GM04504 (cell line): ENCODE results near the gene FHAD1.
"Not testable (repeated sequence)": the region's sequence is repeated elsewhere in the genome, so short reads cannot be mapped to it uniquely, and the experiment has no call there.

ENCODE experiments used
- DNase-seq: peaks from one replicate; pipeline ENCODE4 v3.0.0-alpha.2; 2012; ENCODE audit warnings: low read depth

The FHAD1 gene

DNA sequence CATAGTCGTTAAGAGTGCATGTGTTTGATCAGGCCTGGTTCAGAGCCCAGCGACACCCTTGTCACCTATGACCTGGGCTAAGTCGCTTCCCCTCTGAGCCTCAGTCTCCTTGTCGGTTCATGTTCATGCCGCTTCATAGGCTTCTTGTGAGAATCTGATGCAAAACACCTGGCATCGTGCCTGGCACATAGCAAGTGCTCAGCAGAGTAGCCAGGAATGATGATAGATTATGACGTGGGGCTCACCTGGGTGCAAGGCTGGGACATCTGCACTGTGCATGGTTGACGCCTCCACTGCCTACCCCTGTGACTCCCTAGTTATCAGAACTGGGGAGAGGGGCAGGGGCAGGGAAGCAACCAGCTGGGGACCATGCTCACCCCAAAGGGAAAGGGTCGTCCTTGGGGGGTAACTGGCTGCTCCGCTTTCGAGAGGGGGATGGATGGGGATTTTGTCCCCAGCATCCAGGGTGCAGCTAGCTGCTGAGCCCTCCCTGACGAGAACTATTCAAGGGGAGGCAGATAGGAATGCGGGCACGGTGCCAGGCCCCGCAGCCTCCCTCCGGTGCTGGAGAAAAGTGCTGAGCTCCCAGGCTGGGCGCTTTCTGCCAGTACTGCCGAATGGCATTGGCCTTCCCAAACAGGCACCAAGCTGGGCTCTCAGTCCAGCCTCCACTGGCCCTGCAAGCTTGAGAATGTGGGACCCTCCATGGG is 171.9 kb downstream of the FHAD1 start:
- no peak for DNase-seq

DNA sequence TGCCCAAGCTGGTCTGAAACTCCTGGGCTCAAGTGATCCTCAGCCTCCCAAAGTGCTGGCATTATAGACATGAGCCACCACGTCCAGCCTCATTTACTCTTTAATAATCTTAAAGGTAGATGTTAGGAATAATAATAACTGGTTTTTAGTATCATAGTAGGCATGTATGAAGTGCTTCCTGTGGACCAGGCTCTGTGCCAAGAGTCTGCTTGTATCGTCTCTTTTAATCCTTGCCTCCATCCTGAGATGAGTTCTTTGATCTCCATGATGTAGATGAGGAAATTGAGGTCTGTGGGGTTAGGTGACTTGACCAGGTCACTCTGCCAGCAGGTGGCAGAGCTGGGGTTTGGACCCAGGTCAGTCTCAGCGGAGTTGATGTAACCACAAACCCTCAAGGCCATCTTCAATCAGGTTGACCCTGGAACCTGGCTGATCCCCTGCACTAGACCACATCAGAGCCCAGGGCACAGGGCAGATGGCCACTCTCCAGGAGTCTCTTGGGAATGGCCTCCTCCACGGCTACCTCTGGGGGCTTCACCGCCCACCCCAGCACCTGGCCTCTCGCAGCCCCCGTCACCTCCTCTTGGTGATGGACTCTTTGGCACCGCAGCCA is 173.9 kb downstream of the FHAD1 start:
- no peak for DNase-seq

DNA sequence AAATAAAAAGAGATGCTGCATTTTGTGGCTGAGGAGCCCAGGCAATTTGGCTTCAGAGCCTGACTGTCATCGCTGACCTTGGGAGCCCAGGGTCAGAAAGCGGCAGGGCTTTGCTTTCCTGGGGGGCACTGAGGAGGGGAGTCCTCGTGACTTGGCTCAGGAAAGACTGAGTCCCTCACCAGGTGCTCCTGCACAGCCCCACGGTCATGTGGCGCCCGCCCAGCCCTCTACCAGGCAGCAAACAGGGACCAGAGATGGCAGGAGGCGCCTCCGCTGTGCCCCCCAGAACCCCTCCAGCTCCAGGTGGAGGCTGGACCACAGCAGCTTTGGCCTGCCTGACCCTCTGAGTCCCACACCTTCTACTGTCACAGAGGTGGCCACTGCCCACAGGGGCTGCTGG is 175.8 kb downstream of the FHAD1 start:
- no peak for DNase-seq

DNA sequence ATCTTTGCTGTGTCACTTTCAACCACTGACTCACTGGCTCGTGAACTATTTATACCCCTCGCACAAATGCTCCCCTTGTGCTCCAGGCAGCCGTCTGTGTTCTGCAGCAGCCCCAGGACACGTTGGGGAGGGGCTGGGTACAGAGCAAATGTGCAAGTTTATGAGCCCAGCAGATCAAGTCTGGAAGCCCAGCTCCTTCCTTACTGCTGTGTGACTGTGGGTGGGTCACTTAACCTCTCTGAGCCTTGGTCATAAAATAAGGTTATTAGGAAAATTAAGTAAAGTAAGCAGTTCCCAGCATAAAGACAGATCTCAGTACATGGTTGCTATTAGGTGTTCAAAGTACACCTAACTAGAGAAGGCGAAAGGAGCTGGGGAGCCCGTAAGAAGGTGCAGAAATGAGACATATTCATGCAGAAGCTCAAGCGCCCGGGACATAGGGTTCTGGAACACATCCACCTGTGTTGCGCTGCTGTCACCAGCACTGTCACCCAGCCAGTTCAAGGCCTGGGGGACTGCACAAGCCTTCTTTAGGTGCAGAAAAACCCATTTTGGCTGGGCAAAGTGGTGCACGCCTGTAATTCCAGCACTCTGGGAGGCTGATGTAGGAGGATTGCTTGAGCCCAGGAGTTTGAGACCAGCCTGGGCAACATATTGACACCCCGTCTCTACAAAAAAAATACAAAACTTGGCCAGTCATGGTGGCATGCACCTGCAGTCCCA is 176.5 kb downstream of the FHAD1 start:
- no peak for DNase-seq

DNA sequence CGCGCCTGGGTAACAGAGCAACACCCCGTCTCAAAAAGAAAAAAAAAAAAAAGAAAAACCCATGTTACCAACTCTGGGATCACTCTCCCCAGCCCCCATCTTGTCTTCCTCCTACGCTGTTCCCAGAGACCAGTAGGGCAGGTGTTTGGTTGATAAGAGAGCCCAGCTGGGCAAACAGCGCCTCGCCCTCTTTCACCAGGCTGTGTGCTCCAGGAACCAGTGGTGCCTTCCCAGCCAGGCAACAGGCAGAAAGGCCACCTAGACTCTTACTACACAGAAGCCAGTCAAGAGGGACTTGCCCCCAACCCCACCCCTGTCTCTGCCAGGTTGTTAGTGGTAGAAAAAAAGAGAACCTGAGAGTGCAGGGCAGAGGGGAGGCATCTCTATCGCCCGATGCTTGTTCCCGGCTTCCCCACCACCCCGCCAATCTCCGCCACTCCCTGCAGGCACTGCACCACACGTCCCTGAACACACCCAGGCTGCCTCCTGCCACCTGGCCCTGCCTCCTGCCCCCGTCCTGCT is 177.2 kb downstream of the FHAD1 start:
- no peak for DNase-seq

DNA sequence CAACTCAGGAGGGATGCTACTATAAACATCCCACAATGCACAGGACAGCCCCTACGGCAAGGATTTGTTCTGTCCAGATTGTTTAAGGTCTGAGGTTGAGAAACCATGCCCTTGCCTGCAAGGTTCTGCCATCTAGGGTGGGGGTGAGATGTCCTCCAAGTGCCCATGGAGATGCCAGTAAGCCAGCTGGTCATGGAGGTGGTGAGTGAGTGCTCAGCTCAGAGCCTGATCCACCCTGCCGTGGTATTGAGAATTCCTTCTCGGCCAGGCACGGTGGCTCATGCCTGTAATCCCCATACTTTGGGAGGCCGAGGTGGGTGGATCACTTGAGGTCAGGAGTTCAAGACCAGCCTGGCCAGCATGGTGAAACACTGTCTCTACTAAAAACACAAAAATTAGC is 178.0 kb downstream of the FHAD1 start:
- DNase-seq, result no peak

DNA sequence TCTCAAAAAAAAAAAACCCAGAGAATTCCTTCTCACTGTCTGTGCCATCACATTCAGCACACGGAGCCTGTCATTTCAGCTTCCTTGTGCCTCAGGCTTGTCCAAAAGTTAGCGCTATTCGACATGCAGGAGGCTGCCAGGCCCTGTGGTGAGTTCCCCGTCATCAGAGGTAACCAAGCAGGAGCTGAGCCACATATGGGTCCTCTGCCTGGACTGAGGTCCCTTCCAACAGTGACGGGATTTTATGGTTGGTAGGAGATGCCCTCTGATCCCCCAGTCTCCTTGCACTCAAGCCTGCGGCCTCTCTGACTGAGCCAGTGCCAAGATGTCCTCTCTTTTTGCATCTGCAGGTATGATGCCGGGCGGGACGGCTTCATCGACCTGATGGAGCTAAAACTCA is 178.5 kb downstream of the FHAD1 start:
- no peak for DNase-seq

DNA sequence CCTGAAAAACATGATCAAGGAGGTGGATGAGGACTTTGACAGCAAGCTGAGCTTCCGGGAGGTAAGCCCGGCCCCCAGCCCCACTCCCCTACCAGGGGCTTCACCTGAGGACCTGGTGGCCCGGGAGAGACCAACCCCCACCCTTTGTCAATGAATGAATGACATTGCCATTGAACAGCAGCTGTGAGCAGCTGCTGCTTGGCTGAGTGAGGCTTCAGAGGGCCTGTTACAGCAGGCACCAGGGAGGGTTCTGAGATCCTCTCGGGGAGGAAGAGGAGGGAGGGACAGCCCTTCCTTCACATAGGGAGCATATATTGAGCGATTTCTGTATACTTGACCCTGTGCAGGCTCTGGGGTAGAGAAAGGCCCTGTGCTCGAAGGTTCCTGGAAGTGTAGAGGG is 178.9 kb downstream of the FHAD1 start:
- no peak for DNase-seq

DNA sequence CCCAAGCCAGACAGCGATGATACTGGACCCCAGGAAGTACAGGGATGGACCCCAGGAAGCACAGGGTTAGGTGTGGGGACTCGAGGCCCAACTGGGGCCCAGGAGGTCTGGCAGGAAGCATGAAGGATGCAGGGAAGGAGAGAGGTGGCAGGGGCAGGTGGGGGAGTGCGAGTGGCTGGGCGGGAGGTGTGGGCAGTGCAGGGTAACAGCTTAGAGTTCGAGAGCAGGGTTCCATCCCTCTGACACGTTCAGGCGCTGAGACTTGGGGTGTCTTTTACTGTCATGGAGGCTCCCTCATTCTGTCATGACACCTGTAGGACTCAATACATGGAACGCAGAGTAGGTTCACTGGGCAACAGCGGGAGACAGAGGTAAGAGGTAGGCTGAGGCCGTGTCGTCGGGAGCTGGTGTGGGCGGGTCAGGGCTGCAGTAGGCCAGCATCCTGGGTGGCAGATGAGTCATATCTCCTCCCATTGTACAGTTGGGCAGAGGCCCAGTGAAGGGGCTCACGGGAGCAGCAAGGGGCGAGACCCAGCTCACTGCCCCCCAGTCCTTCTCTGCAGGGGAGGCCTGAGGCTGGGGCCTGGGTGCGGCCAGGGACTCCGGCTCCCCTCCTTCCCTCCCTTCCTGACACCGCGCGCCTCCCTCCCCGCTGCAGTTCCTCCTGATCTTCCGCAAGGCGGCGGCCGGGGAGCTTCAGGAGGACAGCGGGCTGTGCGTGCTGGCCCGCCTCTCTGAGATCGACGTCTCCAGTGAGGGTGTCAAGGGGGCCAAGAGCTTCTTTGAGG is 179.7 kb downstream of the FHAD1 start:
- no peak for DNase-seq

DNA sequence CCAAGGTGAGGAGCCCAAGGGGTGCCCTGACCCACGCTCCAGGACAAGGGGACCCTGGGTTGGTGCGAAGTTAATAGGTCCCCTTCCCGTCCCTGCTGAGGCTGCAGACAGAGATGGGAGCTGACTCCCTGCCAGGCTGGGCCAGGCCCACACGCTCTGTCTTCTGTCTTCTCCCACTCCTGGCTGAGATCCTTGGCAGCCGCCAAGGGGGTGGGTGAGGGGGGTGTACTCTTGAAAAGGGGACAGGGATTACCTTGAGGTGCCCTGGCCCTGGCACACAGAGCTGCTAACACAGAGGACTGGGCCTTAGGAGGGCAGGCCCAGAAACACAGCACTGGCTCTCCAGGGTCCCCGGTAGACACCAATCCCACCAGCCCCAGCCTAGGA is 180.2 kb downstream of the FHAD1 start:
- no peak for DNase-seq

DNA sequence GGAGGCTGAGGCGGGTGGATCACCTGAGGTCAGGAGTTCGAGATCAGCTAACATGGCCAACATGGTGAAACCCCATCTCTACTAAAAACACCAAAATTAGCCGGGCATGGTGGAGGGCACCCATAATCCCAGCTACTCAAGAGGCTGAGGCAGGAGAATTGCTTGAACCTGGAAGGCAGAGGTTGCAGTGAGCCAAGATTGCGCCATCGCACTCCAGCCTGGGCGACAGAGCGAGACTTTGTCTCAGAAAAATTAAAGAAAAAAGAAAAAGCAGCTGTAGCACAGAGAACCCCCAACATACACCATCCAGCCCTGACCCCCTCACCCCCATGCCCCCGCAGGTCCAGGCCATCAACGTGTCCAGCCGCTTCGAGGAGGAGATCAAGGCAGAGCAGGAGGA is 181.2 kb downstream of the FHAD1 start:
- DNase-seq, result not testable (repeated sequence)

DNA sequence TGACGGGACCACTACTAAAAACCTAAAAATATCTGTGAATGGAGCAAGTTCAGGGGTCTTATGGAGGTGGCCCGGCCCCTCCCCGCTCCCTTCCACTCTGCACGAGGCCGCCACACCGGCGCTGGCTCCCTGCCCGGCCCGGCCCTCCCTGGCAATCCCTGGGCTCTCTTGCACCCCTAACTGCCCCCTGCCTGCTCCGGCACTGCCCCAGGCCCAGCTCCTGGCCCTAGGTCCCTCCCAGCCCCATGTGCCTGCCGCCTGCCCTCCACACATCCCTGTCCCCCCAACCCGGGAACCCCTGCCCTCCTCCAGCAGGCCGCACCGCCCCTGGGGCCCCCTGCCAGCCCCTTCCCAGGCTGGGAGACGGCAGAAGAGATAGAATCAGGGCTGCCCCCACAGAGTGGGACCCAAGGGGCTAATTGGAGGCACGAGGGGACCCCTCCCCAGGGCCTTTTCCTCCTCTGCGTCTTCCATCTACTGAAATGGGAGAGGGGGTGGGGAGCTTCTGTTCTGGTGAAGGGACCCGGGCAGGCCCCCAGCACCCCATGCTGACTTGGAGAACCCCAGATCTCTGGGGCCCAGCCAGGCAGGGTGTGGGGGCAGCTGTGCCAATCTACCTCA is 181.9 kb downstream of the FHAD1 start:
- no peak for DNase-seq

DNA sequence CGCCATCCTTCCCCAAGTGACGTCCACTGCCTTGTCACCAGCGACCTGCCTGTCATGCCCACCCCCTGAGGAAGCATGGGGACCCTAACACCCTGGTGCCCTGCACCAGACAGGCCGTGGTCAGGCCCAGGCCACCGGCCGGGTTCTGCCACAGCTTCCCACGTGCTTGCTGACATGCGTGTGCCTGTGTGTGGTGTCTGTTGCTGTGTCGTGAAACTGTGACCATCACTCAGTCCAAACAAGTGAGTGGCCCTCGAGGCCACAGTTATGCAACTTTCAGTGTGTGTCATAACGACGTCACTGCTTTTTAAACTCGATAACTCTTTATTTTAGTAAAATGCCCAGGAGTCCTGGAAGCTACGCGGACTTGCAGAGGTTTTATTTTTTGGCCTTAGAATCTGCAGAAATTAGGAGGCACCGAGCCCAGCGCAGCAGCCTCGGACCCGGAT is 182.7 kb downstream of the FHAD1 start:
- no peak for DNase-seq

DNA sequence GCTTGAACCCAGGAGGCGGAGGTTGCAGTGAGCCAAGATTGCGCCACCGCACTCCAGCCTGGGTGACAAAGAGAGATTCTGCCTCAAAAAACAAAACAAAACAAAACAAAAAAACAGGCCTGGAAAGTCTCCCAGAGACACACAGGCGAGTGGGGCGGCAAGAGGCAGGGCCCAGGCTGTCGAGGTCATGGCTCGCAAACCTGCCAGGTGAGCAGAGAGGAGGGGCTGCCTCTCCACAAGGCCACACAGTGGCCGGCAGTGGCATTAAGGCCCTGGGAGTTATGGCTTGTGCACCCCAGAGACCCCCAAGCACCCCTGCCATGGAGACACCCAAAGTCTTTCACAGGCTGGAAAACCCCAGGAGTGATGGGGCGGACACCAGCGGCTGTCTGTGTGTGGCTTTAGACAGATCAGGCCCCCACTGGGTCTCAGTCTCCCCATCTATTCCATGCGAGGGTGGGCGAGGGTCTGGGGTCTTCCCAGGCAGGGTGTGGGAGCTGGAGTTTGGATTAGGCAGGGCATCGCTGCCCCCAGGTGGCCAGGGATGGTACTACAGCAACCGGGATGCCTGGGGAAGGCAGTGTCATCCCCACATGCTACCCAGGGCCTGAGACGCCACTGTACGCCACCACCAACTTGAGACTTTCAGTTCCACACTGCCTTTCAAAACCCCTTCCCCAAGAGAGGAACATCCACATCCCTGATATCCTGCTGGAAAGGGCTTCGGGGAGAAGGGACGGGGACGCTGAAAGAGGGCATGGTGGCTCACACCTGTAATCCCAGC is 184.0 kb downstream of the FHAD1 start:
- DNase-seq, result no peak

DNA sequence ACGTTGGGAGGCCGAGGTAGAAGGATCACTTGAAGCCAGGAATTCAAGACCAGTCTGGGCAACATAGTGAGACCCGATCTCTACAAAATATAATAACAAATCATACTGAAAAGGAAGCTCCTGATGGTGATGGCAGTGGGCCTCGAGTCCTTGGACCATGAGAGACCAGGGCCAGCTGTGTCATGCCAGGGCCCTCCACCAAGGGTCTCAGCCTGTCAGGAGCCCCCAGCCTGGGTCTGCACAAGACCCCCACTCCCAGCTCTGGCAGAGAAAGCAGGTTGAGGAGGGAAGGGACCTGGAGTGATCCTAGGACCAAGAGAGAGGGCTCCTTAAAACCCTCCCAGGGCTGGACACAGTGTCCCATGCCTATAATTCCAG is 184.5 kb downstream of the FHAD1 start:
- no peak for DNase-seq

DNA sequence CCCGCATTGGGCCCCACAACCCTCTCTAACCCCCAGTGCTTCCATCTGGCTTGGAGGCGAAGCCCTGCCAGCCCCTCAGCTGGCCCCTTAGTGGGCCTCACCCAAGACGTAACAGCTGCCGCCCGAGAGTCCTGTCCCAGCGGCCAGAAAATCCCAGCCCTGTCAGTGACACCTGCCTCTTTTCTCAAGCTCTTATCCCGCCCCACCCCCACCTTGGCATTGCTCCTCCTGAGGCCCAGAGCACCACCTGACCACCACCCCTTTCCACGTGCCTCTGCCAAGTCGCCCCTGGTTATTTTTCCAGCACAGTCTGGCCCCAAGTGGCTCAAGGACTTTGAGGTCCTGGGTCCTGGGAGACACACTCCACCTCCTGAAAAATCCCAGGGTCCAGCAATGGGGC is 185.3 kb downstream of the FHAD1 start:
- no peak for DNase-seq

DNA sequence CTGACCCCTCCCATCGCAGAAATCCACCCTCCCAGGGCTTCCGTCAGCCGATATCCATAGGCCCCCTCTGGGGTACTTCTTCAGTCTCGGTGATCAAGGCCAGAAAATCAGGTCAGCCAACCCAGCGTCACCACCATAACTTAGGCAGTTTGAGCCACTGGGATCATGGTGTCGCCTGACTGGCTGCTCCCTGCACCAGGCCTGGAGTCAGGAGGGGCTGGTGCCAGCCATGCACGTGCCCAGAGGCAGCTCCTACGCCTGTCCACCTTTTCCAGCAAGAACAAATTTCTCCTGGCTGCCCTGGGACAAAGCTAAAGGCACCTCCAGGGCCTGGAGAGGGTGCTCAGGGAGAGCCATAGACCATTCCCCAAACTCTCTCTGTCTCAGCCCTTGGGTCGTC is 186.4 kb downstream of the FHAD1 start:
- DNase-seq, result no peak

DNA sequence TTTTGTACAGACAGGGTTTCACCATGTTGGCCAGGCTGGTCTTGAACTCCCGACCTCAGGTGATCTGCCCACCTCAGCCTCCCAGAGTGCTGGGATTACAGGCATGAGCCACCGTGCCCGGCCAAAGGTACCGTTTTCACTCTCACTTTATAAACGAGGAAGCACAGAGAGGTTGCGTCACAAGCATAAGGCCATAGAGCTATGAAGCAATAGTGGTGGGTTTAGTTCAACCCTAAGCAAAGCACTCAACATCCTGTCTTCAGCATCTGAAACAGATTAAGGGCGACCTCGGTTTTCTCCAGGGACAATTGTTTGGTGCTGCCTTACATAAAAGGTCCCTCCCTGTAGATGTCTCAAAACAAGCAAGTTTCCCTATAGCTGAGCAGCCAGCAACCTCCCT is 187.7 kb downstream of the FHAD1 start:
- DNase-seq, result not testable (repeated sequence)

DNA sequence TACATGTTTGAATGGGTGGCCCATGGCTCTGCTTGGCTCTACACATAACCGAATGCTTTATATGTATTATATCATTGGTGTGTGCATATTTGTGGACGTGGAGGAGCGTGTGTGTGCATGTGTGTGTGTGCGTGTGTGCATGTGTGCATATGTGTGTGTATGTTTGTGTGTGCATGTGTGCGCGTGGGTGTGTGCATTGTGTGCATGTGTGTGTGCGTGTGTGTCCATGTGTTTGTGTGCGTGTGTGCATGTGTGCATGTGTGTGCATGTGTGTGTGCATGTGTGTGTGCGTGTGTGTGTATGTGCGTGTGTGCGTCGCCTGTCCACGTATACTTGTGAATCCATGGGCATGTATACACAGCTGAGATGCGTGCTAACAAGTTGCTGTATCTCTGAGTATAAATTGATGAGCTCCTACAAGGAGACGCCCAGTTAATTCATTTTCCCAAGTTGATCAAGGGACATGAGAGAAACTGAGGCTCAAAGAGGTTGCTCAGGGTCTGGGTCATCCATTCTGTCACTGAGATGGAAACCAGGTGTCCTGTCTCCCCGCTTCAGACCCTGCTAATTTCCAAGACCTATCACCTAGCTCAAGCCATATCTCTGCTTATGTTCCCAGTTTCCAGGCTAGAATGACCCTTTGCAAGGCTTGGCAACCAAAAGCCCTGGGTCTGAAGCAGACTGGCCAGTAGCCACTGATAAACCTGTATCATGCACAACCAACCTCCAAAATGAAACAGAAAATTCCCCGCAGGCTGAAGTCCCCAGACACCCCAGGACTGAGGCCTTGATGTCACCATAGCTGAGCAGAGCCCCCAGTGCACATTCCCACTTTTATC is 188.4 kb downstream of the FHAD1 start:
- DNase-seq, result no peak

DNA sequence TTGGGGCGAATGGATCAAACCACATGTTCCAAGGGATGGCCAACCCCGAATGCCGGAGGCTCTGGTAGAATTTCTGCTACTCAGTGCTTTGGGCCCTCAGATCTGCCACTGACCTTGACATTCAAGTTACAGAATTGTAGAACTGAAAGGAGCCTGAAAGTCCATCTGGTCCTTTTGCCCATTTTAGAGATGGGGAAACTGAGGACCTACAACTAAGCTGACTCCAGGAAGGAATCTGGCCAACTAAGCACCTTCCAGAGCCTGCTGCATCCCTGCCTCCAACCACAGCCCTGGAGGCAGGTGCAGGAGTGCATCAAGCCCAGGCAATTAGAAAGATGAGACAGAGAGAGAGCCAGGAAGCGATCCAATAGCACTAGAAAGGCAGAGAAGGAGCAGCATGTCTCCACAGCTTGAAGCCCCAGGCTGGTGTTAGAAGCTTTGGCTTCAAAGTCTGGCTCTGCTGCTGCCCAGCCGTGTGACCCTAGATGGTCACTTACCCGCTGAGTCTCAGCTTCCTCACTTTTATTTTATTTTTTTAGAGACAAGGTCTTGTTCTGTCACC is 189.9 kb downstream of the FHAD1 start:
- DNase-seq, result no peak
